GM19328 (cell line): ENCODE data around the gene PRKAR2B.
"Not testable (repeated sequence)": the region's sequence is repeated elsewhere in the genome, so short reads cannot be mapped to it uniquely, and the experiment has no call there.

Experiments
- ATAC-seq: cut with Tn5 transposase; IDR thresholded peaks from one replicate; pipeline ENCODE4 v1.9.1; 2021; ENCODE audit warnings: mild to moderate bottlenecking, moderate library complexity; ENCODE audit not compliant: unreplicated experiment

Gene PRKAR2B

GRCh38 chr7:107151538-107151937 lies 107.0 kb downstream of the PRKAR2B start:
- ATAC-seq: no peak

- no peak for ATAC-seq
Measured at GRCh38 chr7:107152011-107152410, 107.5 kb downstream of the PRKAR2B start.

- no peak for ATAC-seq
Measured at GRCh38 chr7:107154826-107155225, 110.3 kb downstream of the PRKAR2B start.

- not testable (repeated sequence) for ATAC-seq
Measured at GRCh38 chr7:107155726-107156125, 111.2 kb downstream of the PRKAR2B start.

- no peak for ATAC-seq
Measured at GRCh38 chr7:107157091-107157490, 112.6 kb downstream of the PRKAR2B start.

- ATAC-seq: no peak
Measured at GRCh38 chr7:107158028-107158427, 113.5 kb downstream of the PRKAR2B start.

- ATAC-seq: no peak
Measured at GRCh38 chr7:107160389-107160788, 115.9 kb downstream of the PRKAR2B start.

- no peak for ATAC-seq
Measured at GRCh38 chr7:107161415-107161814, 116.9 kb downstream of the PRKAR2B start.

- ATAC-seq: no peak
Measured at GRCh38 chr7:107162475-107162874, 118.0 kb downstream of the PRKAR2B start.

- ATAC-seq: no peak
Measured at GRCh38 chr7:107164092-107164491, 119.6 kb downstream of the PRKAR2B start.

GRCh38 chr7:107165341-107165740 lies 120.8 kb downstream of the PRKAR2B start:
- no peak for ATAC-seq

- ATAC-seq: no peak
Measured at GRCh38 chr7:107166736-107167426, 122.4 kb downstream of the PRKAR2B start.

- ATAC-seq: no peak
Measured at GRCh38 chr7:107167483-107168232, 123.2 kb downstream of the PRKAR2B start.

- ATAC-seq: peak; percentile 88
Measured at GRCh38 chr7:107168233-107169119, 124.0 kb downstream of the PRKAR2B start, which contains the start of gene HBP1. TSS of gene HBP1 (plus strand) at chr7:107169003. CDS start at chr7:107179894, 10,891 bp downstream.

GRCh38 chr7:107169120-107170050 lies 124.9 kb downstream of the PRKAR2B start:
- ATAC-seq: no peak

- ATAC-seq: no peak
Measured at GRCh38 chr7:107170051-107170915, 125.8 kb downstream of the PRKAR2B start.

- no peak for ATAC-seq
Measured at GRCh38 chr7:107171496-107171895, 127.0 kb downstream of the PRKAR2B start.

- ATAC-seq: no peak
Measured at GRCh38 chr7:107172276-107173032, 127.9 kb downstream of the PRKAR2B start.
